HG03159 (cell line): ENCODE data around the gene ELP1.

Source experiments
- ATAC-seq: cut with Tn5 transposase; IDR thresholded peaks from one replicate; pipeline ENCODE4 v1.9.1; 2021; ENCODE audit warnings: mild to moderate bottlenecking, moderate library complexity; ENCODE audit not compliant: unreplicated experiment

The ELP1 gene

DNA sequence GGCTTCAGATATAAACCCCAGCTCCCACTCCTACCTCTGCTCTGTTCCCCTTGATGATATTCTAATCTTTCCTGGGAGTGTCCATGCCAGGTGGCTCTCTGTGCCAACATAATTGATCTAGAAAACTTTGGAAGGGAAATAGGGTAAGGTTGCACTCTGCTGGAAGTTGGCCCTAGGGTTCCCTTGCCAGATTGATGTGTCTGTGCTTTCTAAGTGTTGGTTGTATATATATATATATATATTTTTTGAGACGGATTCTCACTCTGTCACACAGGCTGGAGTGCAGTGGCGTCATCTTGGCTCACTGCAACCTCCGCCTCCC is 101.8 kb downstream of the ELP1 start:
- ATAC-seq = no peak

DNA sequence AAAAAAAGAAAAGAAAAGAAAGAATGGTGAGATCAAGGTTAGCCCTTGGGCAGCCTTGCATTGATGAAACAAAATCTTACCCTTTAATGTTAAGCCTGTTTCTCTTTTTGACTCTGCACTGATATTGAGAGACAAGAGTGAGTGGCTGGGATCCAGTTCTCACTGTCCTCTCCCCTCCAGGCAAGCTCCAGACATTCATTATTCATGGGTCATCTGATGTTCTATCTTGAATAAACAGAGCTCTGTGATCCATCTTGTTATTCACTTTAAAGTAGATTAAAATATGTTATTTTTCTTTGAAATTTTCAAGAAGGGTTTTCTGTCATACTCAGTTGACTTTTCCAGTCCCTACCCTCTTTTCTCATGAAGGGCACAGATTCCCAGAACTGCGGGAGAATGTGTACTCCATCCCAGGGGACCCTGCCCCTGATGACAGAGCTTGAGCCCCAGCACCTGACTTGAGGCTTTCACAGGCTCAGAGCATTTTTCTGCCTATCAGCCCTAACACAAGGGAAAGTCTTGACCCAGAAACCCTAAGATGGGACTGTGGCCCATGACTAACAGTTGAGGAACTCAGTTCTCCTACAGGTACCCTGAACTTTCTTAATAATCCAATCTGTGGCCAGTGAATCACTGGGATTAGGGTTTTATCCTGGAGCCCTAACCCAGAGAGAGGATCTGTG is 102.3 kb downstream of the ELP1 start:
- ATAC-seq = no peak

DNA sequence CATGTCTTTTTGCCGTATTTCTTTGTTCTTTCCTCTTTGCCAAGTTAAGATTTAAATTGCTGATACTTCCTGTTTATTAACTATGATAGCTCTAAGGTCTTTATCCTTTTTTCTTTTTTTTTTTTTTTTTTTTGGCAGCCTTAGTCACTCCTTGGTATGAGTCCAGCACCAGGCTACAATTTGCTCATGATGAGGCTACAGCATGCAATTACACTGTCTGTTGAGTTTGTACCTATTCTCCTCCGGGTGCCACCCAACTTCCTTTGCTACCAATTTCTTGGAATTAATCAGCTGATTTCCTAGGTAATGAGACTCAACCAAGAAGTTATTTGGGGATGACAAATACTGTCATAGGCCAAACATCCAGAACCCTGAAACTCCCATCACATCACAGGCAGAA is 103.7 kb downstream of the ELP1 start:
- ATAC-seq = no peak

DNA sequence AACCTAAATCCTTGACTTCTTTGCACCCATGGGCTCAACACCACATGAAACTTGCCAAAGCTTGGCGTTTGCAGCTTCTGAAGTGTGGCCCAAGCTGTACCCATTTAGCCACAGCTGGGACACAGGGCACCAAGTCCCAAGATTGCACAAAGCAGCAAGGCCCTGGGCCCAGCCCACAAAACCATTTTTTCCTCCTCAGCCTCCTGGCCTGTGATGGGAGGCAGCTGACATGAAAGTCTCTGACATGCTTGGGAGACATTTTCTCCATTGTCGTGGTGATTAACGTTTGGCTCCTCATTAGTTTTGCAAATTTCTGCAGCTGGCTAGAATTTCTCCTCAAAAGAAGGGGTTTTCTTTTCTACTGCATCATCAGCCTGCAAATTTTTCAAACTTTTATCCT is 110.1 kb downstream of the ELP1 start:
- no peak for ATAC-seq
